Pons (tissue), 1 donor: Measurements from ENCODE around the gene NEIL3.
A peak's percentile ranks its signal among the peaks of the same experiment; 100 is the strongest.

Experiments
- DNase-seq: peaks from one replicate; pipeline ENCODE4 v3.0.0-alpha.2; 2016; ENCODE audit warnings: low spot score

Gene NEIL3, protein sequence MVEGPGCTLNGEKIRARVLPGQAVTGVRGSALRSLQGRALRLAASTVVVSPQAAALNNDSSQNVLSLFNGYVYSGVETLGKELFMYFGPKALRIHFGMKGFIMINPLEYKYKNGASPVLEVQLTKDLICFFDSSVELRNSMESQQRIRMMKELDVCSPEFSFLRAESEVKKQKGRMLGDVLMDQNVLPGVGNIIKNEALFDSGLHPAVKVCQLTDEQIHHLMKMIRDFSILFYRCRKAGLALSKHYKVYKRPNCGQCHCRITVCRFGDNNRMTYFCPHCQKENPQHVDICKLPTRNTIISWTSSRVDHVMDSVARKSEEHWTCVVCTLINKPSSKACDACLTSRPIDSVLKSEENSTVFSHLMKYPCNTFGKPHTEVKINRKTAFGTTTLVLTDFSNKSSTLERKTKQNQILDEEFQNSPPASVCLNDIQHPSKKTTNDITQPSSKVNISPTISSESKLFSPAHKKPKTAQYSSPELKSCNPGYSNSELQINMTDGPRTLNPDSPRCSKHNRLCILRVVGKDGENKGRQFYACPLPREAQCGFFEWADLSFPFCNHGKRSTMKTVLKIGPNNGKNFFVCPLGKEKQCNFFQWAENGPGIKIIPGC

DNA sequence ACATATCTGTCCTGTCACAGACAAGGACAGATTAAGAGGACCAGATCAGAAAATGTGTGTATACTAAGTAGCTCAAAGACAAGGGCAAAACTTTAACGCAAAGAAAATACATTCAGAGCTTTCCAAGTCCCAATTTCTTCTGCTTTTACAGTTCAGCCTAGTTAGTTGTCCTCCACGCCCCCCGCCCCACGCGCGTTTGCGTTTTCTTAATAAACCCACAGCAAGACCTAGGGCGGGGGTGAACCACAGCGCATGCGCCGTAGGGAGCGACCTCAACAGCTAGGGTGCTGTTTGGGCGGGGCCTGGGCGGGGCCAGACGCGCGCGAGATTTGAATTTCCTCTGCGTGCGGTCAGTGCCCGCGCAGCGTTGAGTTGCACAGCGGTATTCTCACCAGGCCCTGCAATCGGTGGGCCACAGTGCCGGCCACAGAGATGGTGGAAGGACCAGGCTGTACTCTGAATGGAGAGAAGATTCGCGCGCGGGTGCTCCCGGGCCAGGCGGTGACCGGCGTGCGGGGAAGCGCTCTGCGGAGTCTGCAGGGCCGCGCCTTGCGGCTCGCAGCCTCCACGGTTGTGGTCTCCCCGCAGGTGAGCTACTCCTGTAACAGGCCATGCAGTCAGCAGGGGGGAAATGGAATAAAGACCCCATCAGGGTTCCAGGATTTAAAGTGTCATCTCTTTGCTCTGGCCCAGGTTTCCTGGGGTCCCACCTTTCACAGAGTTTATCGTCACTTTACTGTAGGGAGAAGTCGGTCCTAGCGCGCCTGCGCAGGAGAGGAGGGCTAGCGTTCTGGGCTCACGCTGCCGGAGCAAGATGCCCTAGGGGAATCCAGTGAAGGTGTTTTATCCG, at the start of gene NEIL3:
Gene NEIL3 (plus strand): TSS at position 353 of the 850 bp plus-strand sequence. CDS start 80 bp downstream, at position 433.
- DNase-seq, result peak; percentile 83

DNA sequence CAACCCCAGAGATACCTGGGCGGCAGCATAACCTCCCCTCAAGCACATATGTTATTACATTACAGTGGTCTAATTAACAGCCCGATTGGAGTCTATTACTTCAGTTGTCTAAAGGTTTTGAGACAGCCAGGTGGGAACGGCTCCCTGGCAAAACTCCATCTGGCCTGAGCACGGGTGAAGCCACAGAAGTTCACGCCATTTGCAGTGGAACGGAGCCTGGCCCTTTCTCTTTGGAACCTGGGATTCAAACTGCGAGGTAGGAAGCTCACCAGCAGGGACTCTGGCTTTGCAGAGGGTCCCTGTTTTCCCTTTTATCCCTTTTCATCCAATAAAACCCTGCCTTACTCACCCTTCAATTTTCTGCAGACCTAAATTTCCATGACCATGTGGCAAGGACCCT, 45.9 kb upstream of the NEIL3 start:
- no peak for DNase-seq

GRCh38 chr4:177264788-177265422, 44.8 kb upstream of the NEIL3 start:
- DNase-seq, result no peak

- DNase-seq, result no peak
Measured at GRCh38 chr4:177265729-177266128, 43.9 kb upstream of the NEIL3 start.

DNA sequence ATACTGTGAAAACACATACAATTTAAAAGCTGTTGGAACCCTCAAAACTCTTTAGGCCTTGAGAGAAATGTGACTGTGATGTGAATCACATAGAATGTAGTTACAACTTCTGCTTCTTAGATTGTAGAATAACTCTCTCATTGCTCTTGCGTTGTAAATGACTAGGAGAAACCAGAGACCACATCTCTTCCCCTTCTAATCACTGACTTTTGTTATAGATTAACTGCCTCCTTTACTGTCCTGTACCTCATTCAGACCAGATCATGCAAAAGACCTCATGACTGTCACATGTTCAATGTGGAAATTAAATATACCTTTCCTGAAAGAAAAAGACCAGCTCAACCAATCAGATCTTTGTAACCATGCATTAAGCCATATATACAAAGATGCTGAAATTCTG, 43.2 kb upstream of the NEIL3 start:
- DNase-seq, result no peak

- no peak for DNase-seq
Measured at GRCh38 chr4:177267911-177268310, 41.8 kb upstream of the NEIL3 start.

- DNase-seq, result no peak
Measured at GRCh38 chr4:177271091-177271490, 38.6 kb upstream of the NEIL3 start.

- no peak for DNase-seq
Measured at GRCh38 chr4:177271915-177272766, 37.5 kb upstream of the NEIL3 start.

DNA sequence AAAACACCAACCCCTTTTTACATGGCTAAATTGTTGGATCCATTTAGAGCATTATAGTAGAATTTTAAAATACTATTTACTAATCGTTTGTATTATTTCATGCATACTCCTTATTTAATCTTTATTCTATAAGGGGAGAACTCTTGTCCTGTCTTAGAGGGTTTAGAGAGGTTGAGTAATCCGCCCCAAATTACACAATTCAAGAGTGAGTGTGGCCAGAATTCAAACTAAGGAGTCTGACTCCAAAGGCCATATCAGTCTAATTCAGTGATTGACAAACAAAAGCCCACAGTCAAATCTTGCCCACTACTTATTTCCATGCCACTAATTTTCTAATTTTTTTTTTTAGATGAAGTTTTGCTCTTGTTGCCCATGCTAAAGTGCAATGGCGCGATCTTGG, 33.7 kb upstream of the NEIL3 start:
- no peak for DNase-seq

DNA sequence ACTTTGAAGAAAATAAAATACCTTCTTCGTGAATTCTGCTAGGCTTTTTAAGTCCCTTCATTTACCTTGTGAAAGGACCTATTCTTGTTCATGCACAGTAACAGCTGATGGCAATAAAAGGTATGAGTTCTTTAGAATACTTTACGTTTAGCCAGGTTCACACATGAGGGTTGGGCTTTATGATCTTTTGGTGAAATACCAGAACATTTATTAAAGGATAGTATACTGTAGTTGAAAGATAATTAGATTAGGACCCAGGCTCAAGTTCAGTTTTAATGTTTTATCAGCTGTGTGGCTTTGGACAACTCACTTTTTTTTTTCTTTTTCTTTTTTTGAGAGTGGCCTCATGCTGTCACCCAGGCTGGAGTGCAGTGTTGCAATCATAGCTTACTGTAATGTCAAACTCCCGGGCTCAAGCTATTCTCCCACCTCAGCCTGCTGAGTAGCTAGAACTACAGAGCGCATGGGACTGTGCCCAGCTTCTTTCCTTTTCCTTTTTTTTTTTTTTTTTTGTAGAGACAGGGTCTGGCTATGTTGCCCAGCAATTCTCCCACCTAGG, 28.2 kb upstream of the NEIL3 start:
- DNase-seq, result no peak

GRCh38 chr4:177282284-177282835, 27.3 kb upstream of the NEIL3 start:
- DNase-seq, result no peak

- no peak for DNase-seq
Measured at GRCh38 chr4:177283167-177283566, 26.5 kb upstream of the NEIL3 start.

DNA sequence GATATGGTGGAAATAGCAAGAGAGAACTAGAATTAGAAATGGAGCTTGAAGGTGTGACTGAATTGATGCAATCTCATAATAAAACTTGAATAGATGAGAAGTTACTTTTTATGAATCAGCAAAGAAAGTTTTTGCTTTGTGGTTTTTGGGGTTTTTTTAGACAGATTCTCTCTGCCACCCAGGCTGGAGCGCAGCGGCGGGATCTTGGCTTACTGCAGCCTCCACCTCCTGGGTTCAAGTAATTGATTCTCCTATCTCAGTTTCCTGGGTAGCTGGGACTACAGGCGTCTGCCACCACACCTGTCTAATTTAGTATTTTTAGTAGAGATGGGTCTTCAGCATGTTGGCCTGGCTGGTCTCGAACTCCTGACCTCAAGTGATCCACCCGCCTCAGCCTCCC, 23.7 kb upstream of the NEIL3 start:
- DNase-seq, result no peak

GRCh38 chr4:177287255-177287654, 22.4 kb upstream of the NEIL3 start:
- no peak for DNase-seq

- DNase-seq, result no peak
Measured at GRCh38 chr4:177288335-177288734, 21.3 kb upstream of the NEIL3 start.

- DNase-seq, result no peak
Measured at GRCh38 chr4:177290780-177291179, 18.9 kb upstream of the NEIL3 start.

- DNase-seq, result no peak
Measured at GRCh38 chr4:177292171-177292570, 17.5 kb upstream of the NEIL3 start.

DNA sequence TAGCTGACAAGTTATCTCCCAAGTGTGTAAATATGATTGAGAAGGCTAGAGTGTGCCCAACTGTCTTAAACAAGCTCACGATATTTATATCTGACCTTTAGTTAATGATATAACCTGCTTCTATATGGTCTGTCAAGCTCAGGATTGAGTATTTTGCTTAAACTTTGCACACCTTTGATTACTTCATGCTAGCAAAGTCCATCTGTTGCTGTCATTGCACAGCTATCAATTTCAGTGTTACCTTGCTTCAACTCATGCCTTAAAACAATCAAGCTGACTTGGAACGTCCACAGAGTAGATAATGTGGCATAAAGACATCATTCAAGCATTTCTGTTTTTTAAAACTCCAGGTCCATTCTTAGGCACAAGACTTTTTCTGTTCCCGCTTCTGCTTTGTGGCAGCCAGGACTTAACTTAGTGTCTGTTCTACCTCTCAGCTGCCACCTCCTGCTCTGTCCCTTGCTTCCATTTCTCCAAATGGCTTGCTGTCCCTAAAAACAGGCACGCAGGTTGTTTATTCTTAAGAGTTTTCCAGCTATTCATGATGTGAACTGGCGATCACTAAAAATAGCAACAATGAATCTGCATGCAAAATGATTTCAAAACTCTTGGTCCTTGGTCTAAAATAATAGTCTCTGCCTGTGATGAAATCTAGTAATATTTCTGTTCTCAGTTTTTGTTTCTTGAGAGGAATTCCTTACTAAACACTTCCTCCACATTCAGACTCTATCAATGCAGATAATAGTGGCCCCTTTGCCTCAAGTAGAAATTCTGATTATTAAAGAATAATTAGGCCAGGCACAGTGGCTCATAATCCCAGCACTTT, 16.3 kb upstream of the NEIL3 start:
- DNase-seq, result no peak

- no peak for DNase-seq
Measured at GRCh38 chr4:177297785-177298391, 11.8 kb upstream of the NEIL3 start.
